Measurements from ENCODE around the gene TMEM200B. TPM values are rescaled to one million over a fixed set of nuclear protein-coding genes. Genes with fewer than 3 reads are reported as not detected.

TMEM200B gene
- total and polyA plus RNA-seq, 7 donors = 0.42 to 1.3 (median 0.67) TPM

DNA sequence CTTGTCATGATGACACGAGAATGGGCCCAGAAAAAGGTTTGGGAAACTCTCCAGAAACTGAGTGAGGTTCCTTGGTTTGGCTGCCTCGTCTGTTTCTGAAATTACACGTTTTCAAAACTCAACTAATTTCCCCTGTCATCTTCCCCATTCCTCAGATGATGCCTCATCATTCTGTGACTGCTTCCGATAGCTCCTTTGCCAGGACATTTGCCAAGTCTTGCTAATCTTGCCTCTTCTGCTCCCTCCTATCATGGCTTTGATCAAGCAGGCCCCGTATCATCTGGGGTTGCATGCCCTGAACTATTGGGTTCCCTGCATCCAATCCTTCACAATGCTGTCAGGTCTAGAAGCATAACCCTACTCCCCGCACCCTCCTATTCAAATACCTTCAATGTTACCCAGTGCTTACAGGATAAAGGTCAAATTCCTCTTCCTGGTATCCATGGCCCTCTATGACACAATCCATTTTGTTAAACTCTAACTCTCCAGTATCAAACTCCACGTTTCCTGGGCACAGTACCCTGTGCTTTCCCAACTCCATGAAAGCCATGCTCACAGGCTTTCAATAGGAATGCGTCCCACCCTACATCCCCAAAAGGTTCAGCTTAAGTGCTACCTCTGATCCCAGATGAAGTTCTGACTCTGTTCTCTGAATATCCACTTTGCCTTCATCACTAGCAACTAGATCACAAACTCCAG lies 22.2 kb upstream of the TMEM200B start:
- H3K27me3 ChIP-seq (ENCODE audit: insufficient read depth in 3 of 3, low read length in 2 of 3) = no peaks in the 10 kb centered on the region

GRCh38 chr1:29144178-29144577 lies 20.5 kb upstream of the TMEM200B start:
- H3K36me3 ChIP-seq (ENCODE audit: insufficient read depth in 1 of 2, low read depth in 1 of 2) = peaks cover 0 to 48% of the 10 kb centered on the region in 2 donors
- WGBS, 3 donors = 88 to 100% (median 96%) methylated on average over 2 of the region's 2 CpGs
- no peak overlapping the region for H3K27ac ChIP-seq
- peak in 1 of 4 donors; percentile 40 for ATAC-seq
- H3K27me3 ChIP-seq (ENCODE audit: insufficient read depth in 3 of 3, low read length in 2 of 3) = no peaks in the 10 kb centered on the region
- H3K4me3 ChIP-seq = no peak overlapping the region
- H3K4me1 ChIP-seq = no peaks in the 10 kb centered on the region
- no peaks in the 10 kb centered on the region for H3K9me3 ChIP-seq
- DNase-seq = no peak
- no peak for TF ChIP-seq CTCF (IDR thresholded peaks at IDR 0.05)
- intact Hi-C loops (cut with DNase I) = no loop called here

More for the DNA sequence above, 22.2 kb upstream of the TMEM200B start:
- Histone ChIP-seq H3K4me3 (no peak overlapping the region), H3K27ac (no peak overlapping the region), H3K36me3 (ENCODE audit: insufficient read depth in 1 of 2, low read depth in 1 of 2) (peaks cover 0 to 65% of the 10 kb centered on the region in 2 donors), H3K9me3 (no peaks in the 10 kb centered on the region), H3K4me1 (no peaks in the 10 kb centered on the region)
- DNase-seq = no peak
- intact Hi-C loops (cut with DNase I) = no loop called here
- TF ChIP-seq CTCF (IDR thresholded peaks at IDR 0.05) = no peak
- WGBS, 3 donors = 66 to 82% (median 71%) methylated on average over 8 of the region's 8 CpGs
- peak in 3 of 4 donors; percentile 35 to 44 (median 40) for ATAC-seq

- Histone ChIP-seq H3K27ac (no peak overlapping the region), H3K4me3 (no peak overlapping the region), H3K9me3 (no peaks in the 10 kb centered on the region), H3K4me1 (no peaks in the 10 kb centered on the region), H3K27me3 (ENCODE audit: insufficient read depth in 3 of 3, low read length in 2 of 3) (no peaks in the 10 kb centered on the region), H3K36me3 (ENCODE audit: insufficient read depth in 1 of 2, low read depth in 1 of 2) (peaks cover 0 to 33% of the 10 kb centered on the region in 2 donors)
- DNase-seq = no peak
- no peak for ATAC-seq
- intact Hi-C loops (cut with DNase I) = no loop called here
- TF ChIP-seq CTCF (IDR thresholded peaks at IDR 0.05) = no peak
- WGBS, 3 donors = 87 to 91% (median 87%) methylated on average over 2 of the region's 2 CpGs
Measured at GRCh38 chr1:29142714-29143113, 19.0 kb upstream of the TMEM200B start.

GRCh38 chr1:29136391-29136915 lies 12.8 kb upstream of the TMEM200B start:
- Histone ChIP-seq H3K36me3 (ENCODE audit: insufficient read depth in 1 of 2, low read depth in 1 of 2) (no peaks in the 10 kb centered on the region), H3K4me3 (no peak overlapping the region), H3K27me3 (ENCODE audit: insufficient read depth in 3 of 3, low read length in 2 of 3) (peaks cover 0 to 3% (median 0%) of the 10 kb centered on the region in 3 donors), H3K9me3 (no peaks in the 10 kb centered on the region), H3K27ac (no peak overlapping the region), H3K4me1 (no peaks in the 10 kb centered on the region)
- no peak for TF ChIP-seq CTCF (IDR thresholded peaks at IDR 0.05)
- DNase-seq (no peak), ATAC-seq (peak in 1 of 4 donors; percentile 45)
- intact Hi-C loops (cut with DNase I) = no loop called here
- 49% methylated on average over 14 of the region's 14 CpGs for WGBS, 3 donors

All from psoas muscle (tissue), 8 donors.